Measurements from ENCODE around the gene GDF10.

Gene GDF10

GRCh38 chr10:47296156-47296894 is 3.7 kb upstream of the GDF10 start:
- Histone ChIP-seq H3K27me3 (ENCODE audit: control insufficient read depth in 1 of 2, insufficient read depth in 2 of 2, low read length in 2 of 2) (peaks cover 0 to 17% of the 10 kb centered on the region in 2 donors), H3K36me3 (ENCODE audit: insufficient read depth, low read length) (no peaks in the 10 kb centered on the region), H3K27ac (ENCODE audit: low read depth, low read length) (no peak overlapping the region), H3K9me3 (ENCODE audit: low read length) (no peaks in the 10 kb centered on the region), H3K4me1 (ENCODE audit: insufficient read depth, low read length) (peaks cover 4% of the 10 kb centered on the region), H3K9ac (ENCODE audit: low read length) (no peak overlapping the region), H3K4me3 (ENCODE audit: low read depth in 1 of 2, low read length in 2 of 2) (no peak overlapping the region)

GRCh38 chr10:47296941-47297340 is 3.1 kb upstream of the GDF10 start:
- peaks cover 4% of the 10 kb centered on the region for H3K4me1 ChIP-seq (ENCODE audit: insufficient read depth, low read length)
- H3K9ac ChIP-seq (ENCODE audit: low read length), result no peak overlapping the region
- no peaks in the 10 kb centered on the region for H3K36me3 ChIP-seq (ENCODE audit: insufficient read depth, low read length)
- peaks cover 0 to 23% of the 10 kb centered on the region in 2 donors for H3K27me3 ChIP-seq (ENCODE audit: control insufficient read depth in 1 of 2, insufficient read depth in 2 of 2, low read length in 2 of 2)
- no peaks in the 10 kb centered on the region for H3K9me3 ChIP-seq (ENCODE audit: low read length)
- no peak overlapping the region for H3K27ac ChIP-seq (ENCODE audit: low read depth, low read length)
- H3K4me3 ChIP-seq (ENCODE audit: low read depth in 1 of 2, low read length in 2 of 2), result no peak overlapping the region

GRCh38 chr10:47297866-47298540 is 2.0 kb upstream of the GDF10 start:
- Histone ChIP-seq H3K36me3 (ENCODE audit: insufficient read depth, low read length) (no peaks in the 10 kb centered on the region), H3K27ac (ENCODE audit: low read depth, low read length) (no peak overlapping the region), H3K27me3 (ENCODE audit: control insufficient read depth in 1 of 2, insufficient read depth in 2 of 2, low read length in 2 of 2) (peaks cover 0 to 29% of the 10 kb centered on the region in 2 donors), H3K9ac (ENCODE audit: low read length) (no peak overlapping the region), H3K4me3 (ENCODE audit: low read depth in 1 of 2, low read length in 2 of 2) (no peak overlapping the region), H3K9me3 (ENCODE audit: low read length) (no peaks in the 10 kb centered on the region), H3K4me1 (ENCODE audit: insufficient read depth, low read length) (peaks cover 4% of the 10 kb centered on the region)

GRCh38 chr10:47298715-47299114 is 1.3 kb upstream of the GDF10 start:
- no peaks in the 10 kb centered on the region for H3K36me3 ChIP-seq (ENCODE audit: insufficient read depth, low read length)
- H3K4me1 ChIP-seq (ENCODE audit: insufficient read depth, low read length), result peaks cover 4% of the 10 kb centered on the region
- no peaks in the 10 kb centered on the region for H3K9me3 ChIP-seq (ENCODE audit: low read length)
- H3K27me3 ChIP-seq (ENCODE audit: control insufficient read depth in 1 of 2, insufficient read depth in 2 of 2, low read length in 2 of 2), result peaks cover 0 to 31% of the 10 kb centered on the region in 2 donors
- no peak overlapping the region for H3K27ac ChIP-seq (ENCODE audit: low read depth, low read length)
- H3K4me3 ChIP-seq (ENCODE audit: low read depth in 1 of 2, low read length in 2 of 2), result no peak overlapping the region
- no peak overlapping the region for H3K9ac ChIP-seq (ENCODE audit: low read length)

- Histone ChIP-seq H3K27ac (ENCODE audit: low read depth, low read length) (no peak overlapping the region), H3K4me3 (ENCODE audit: low read depth in 1 of 2, low read length in 2 of 2) (no peak overlapping the region), H3K9me3 (ENCODE audit: low read length) (no peaks in the 10 kb centered on the region), H3K36me3 (ENCODE audit: insufficient read depth, low read length) (no peaks in the 10 kb centered on the region), H3K9ac (ENCODE audit: low read length) (no peak overlapping the region), H3K27me3 (ENCODE audit: control insufficient read depth in 1 of 2, insufficient read depth in 2 of 2, low read length in 2 of 2) (peaks cover 0 to 31% of the 10 kb centered on the region in 2 donors), H3K4me1 (ENCODE audit: insufficient read depth, low read length) (peaks cover 4% of the 10 kb centered on the region)
Measured at GRCh38 chr10:47300429-47300931, 483 bp downstream of the GDF10 start.

- Histone ChIP-seq H3K27ac (ENCODE audit: low read depth, low read length) (no peak overlapping the region), H3K9ac (ENCODE audit: low read length) (no peak overlapping the region), H3K4me1 (ENCODE audit: insufficient read depth, low read length) (peaks cover 4% of the 10 kb centered on the region)
Measured at GRCh38 chr10:47301833-47302232, 1.8 kb downstream of the GDF10 start.

GRCh38 chr10:47303105-47303504 is 3.1 kb downstream of the GDF10 start:
- peaks cover 0 to 31% of the 10 kb centered on the region in 2 donors for H3K27me3 ChIP-seq (ENCODE audit: control insufficient read depth in 1 of 2, insufficient read depth in 2 of 2, low read length in 2 of 2)
- no peaks in the 10 kb centered on the region for H3K9me3 ChIP-seq (ENCODE audit: low read length)
- H3K27ac ChIP-seq (ENCODE audit: low read depth, low read length), result no peak overlapping the region
- H3K4me3 ChIP-seq (ENCODE audit: low read depth in 1 of 2, low read length in 2 of 2), result no peak overlapping the region
- no peaks in the 10 kb centered on the region for H3K36me3 ChIP-seq (ENCODE audit: insufficient read depth, low read length)
- H3K4me1 ChIP-seq (ENCODE audit: insufficient read depth, low read length), result peaks cover 4% of the 10 kb centered on the region
- no peak overlapping the region for H3K9ac ChIP-seq (ENCODE audit: low read length)

More at GRCh38 chr10:47301833-47302232, 1.8 kb downstream of the GDF10 start:
- Histone ChIP-seq H3K27me3 (ENCODE audit: control insufficient read depth in 1 of 2, insufficient read depth in 2 of 2, low read length in 2 of 2) (peaks cover 0 to 31% of the 10 kb centered on the region in 2 donors), H3K9me3 (ENCODE audit: low read length) (no peaks in the 10 kb centered on the region), H3K36me3 (ENCODE audit: insufficient read depth, low read length) (no peaks in the 10 kb centered on the region), H3K4me3 (ENCODE audit: low read depth in 1 of 2, low read length in 2 of 2) (no peak overlapping the region)

GRCh38 chr10:47303866-47304265 is 3.9 kb downstream of the GDF10 start:
- no peaks in the 10 kb centered on the region for H3K9me3 ChIP-seq (ENCODE audit: low read length)
- H3K9ac ChIP-seq (ENCODE audit: low read length), result no peak overlapping the region

GRCh38 chr10:47305566-47305965 is 5.6 kb downstream of the GDF10 start:
- no peak overlapping the region for H3K27ac ChIP-seq (ENCODE audit: low read depth, low read length)
- H3K4me3 ChIP-seq (ENCODE audit: low read depth in 1 of 2, low read length in 2 of 2), result no peak overlapping the region
- peaks cover 3% of the 10 kb centered on the region for H3K4me1 ChIP-seq (ENCODE audit: insufficient read depth, low read length)
- H3K36me3 ChIP-seq (ENCODE audit: insufficient read depth, low read length), result no peaks in the 10 kb centered on the region
- no peak overlapping the region for H3K9ac ChIP-seq (ENCODE audit: low read length)
- peaks cover 0 to 22% of the 10 kb centered on the region in 2 donors for H3K27me3 ChIP-seq (ENCODE audit: control insufficient read depth in 1 of 2, insufficient read depth in 2 of 2, low read length in 2 of 2)
- no peaks in the 10 kb centered on the region for H3K9me3 ChIP-seq (ENCODE audit: low read length)

More at GRCh38 chr10:47303866-47304265, 3.9 kb downstream of the GDF10 start:
- H3K36me3 ChIP-seq (ENCODE audit: insufficient read depth, low read length), result no peaks in the 10 kb centered on the region
- peaks cover 0 to 31% of the 10 kb centered on the region in 2 donors for H3K27me3 ChIP-seq (ENCODE audit: control insufficient read depth in 1 of 2, insufficient read depth in 2 of 2, low read length in 2 of 2)
- no peak overlapping the region for H3K4me3 ChIP-seq (ENCODE audit: low read depth in 1 of 2, low read length in 2 of 2)
- H3K4me1 ChIP-seq (ENCODE audit: insufficient read depth, low read length), result peaks cover 4% of the 10 kb centered on the region
- no peak overlapping the region for H3K27ac ChIP-seq (ENCODE audit: low read depth, low read length)

- no peaks in the 10 kb centered on the region for H3K36me3 ChIP-seq (ENCODE audit: insufficient read depth, low read length)
- H3K9me3 ChIP-seq (ENCODE audit: low read length), result no peaks in the 10 kb centered on the region
- peaks cover 0 to 12% of the 10 kb centered on the region in 2 donors for H3K27me3 ChIP-seq (ENCODE audit: control insufficient read depth in 1 of 2, insufficient read depth in 2 of 2, low read length in 2 of 2)
- no peak overlapping the region for H3K9ac ChIP-seq (ENCODE audit: low read length)
- H3K27ac ChIP-seq (ENCODE audit: low read depth, low read length), result no peak overlapping the region
- no peak overlapping the region for H3K4me3 ChIP-seq (ENCODE audit: low read depth in 1 of 2, low read length in 2 of 2)
- no peaks in the 10 kb centered on the region for H3K4me1 ChIP-seq (ENCODE audit: insufficient read depth, low read length)
Measured at GRCh38 chr10:47306387-47307210, 6.6 kb downstream of the GDF10 start.

- Histone ChIP-seq H3K27ac (ENCODE audit: low read depth, low read length) (no peak overlapping the region), H3K4me3 (ENCODE audit: low read depth in 1 of 2, low read length in 2 of 2) (no peak overlapping the region), H3K4me1 (ENCODE audit: insufficient read depth, low read length) (no peaks in the 10 kb centered on the region), H3K9me3 (ENCODE audit: low read length) (no peaks in the 10 kb centered on the region), H3K36me3 (ENCODE audit: insufficient read depth, low read length) (no peaks in the 10 kb centered on the region), H3K27me3 (ENCODE audit: control insufficient read depth in 1 of 2, insufficient read depth in 2 of 2, low read length in 2 of 2) (peaks cover 0 to 7% of the 10 kb centered on the region in 2 donors), H3K9ac (ENCODE audit: low read length) (no peak overlapping the region)
Measured at GRCh38 chr10:47307381-47307780, 7.4 kb downstream of the GDF10 start.
